OCI-LY1 (cell line): Measurements from ENCODE around the gene PCDH19.

Source experiments
- EZH2 ChIP-seq: fragments of 200-600 bp; sonication (generic), shearing (Covaris generic); IDR thresholded peaks from 2 replicates; pipeline ENCODE4 v1.8.0; 2017; ENCODE audit warnings: borderline replicate concordance, mixed run types, mild to moderate bottlenecking, antibody characterized with exemption, low read length, moderate library complexity, mixed read lengths
- TF ChIP-seq, protein P1 (sequence below): fragments of 200-600 bp; sonication (generic), shearing (Covaris generic); IDR thresholded peaks from 2 replicates; pipeline ENCODE4 v1.5.1; 2017; ENCODE audit warnings: mild to moderate bottlenecking, antibody characterized with exemption, low read length, moderate library complexity, mixed read lengths

DNA sequence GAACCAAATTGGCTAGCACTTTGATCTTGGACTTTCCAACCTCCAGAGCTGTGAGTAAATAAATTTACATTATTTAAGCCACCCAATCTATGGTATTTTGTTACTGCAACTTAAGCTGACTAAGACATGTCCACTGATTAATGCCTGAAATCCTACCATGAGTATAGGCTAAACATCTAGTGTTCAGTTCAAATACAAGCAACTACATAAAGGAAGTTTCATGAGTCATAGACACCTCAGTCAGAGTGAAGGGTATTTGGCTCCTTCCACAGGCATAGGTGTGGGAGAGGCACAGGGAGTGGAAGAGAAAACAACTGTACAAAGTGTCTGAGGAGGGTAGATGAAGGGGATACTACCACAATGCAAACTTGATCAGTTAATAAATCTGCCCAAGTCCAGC, 35.5 kb upstream of the PCDH19 start:
- TF ChIP-seq, protein P1, sequence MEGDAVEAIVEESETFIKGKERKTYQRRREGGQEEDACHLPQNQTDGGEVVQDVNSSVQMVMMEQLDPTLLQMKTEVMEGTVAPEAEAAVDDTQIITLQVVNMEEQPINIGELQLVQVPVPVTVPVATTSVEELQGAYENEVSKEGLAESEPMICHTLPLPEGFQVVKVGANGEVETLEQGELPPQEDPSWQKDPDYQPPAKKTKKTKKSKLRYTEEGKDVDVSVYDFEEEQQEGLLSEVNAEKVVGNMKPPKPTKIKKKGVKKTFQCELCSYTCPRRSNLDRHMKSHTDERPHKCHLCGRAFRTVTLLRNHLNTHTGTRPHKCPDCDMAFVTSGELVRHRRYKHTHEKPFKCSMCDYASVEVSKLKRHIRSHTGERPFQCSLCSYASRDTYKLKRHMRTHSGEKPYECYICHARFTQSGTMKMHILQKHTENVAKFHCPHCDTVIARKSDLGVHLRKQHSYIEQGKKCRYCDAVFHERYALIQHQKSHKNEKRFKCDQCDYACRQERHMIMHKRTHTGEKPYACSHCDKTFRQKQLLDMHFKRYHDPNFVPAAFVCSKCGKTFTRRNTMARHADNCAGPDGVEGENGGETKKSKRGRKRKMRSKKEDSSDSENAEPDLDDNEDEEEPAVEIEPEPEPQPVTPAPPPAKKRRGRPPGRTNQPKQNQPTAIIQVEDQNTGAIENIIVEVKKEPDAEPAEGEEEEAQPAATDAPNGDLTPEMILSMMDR: no peak
- TF ChIP-seq EZH2: no peak
